Measurements from ENCODE around the gene ZNF23.
A peak's percentile ranks its signal among the peaks of the same experiment; 100 is the strongest.

ZNF23 gene

DNA sequence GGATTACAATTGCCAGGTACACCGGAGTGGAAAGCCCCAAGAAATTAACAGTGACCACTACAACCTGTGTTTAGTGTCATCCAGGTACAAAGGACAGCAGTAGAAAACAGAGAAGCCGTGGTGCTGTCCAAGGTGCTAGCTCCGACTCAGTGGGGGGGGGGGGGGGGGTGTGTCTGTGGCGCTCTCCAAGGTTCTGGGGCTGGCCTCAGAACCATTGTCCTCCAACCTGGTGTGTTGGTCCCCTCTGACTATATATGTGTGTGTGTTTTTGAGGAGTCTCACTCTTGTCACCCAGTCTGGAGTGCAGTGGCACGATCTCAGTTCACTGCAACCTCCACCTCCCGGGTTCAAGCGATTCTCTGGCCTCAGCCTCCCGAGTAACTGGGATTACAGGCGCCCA is 5.8 kb upstream of the ZNF23 start:
- peak; percentile 71 for DNase-seq (ENCODE audit: low spot score)

DNA sequence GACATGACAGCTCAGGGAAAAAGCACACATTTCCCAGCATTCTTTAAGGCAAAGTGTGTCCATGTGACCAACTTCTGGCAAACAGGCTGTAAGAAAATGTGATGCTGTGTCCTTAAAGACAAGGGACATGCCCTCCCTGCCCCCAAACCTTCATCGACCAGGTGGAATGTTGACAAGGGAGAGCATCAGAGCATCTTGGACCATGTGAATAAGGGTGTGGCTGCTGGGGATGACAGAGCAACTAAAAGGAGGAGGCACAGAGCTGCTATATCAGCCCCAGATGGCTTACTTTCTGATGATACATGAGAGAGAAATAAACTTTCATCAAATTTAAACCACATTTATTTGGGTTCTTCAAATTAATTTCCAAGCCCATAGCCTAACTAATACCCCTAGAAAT is 2.2 kb upstream of the ZNF23 start:
- no peak for DNase-seq (ENCODE audit: low spot score)

DNA sequence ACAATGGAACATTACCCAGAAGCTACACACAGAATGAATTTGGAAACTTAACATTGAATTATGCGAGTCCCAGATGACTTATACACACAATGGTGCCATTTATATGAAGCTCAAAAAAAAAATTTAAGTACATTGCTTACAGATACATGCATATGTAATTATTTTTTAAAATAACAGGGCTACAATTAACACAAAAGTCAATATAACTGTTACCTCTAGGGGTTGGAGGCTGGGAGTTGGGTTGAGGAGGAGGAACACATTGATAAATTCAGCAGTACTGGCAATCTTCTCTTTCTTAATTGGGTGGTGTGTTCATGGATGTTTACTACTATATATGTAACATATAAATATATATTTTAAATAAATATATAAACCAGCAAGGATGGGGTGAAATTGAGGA is 1.1 kb downstream of the ZNF23 start:
- DNase-seq (ENCODE audit: low spot score) = no peak

DNA sequence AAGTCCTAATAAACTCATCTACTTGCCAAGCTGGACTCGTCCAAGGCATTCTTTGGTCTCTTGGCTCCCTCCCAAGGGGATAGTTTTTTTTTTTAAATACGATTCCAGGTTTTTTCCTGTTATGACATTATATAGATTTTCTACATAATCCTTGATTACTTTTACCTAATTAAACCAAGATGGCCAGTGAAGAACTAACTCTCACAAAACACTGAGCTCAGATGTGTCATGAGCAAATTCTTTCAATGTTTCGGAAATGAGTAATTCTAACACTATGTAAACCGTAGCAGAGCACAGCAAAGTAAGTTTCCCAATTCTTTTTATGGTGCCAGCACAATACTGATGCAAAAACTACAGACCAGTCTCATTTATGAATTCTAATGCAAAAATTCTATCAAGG is 1.8 kb downstream of the ZNF23 start:
- DNase-seq (ENCODE audit: low spot score) = no peak

DNA sequence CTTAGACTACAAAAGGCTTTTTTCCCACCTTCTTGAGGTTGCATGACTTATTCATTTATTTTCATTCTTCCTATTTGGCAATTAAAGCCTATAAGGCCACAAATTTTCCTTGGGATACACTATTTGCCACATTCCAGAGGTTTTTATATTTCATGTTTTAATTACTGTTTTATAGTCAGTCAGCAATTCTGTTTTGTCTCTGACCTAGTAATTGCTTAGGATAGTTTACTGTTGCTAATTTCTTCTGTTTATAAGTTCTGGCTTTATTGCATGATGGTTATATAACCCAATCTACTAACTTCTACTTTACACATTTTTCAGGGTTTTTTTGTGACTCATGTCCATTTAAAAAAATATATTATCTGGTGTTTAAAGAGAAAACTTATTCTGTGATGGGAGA is 2.5 kb downstream of the ZNF23 start:
- no peak for DNase-seq (ENCODE audit: low spot score)

DNA sequence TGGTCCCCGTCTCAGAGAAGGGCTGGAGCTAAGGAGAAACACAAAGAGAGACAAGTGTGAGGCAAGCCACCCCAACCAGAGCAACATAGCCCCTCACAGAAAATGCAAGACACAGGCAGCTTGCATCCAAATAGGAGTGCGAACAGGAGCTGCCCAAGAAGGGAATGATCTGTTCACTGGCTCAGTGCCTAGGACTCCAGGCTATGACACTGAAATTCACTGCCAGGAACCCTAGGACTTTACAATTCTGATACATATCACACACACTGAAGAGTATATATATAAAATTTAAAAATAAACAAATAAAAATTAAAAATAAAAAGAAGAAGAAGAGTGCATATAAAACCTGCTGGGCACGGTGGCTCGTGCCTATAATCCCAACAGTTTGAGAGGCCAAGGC is 5.2 kb downstream of the ZNF23 start:
- no peak for DNase-seq (ENCODE audit: low spot score)

DNA sequence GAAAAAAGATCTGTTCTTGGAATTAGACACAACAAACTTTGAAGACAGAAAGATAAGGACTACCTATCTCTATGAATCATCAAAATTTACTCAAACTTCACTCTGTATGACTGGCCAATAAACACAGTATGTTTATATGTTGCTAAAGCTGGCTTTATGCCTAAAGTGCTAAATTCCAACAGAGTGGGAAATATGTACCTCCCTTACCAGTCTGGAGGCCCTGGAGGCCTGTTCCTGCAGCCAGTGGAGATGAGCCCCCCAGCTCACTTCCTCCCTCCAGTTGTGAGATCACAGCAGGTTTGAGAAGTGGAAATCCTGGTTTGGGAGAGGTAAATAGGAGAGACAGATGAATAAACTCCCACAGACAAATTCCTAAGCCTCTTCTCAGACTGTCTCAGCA is 9.0 kb downstream of the ZNF23 start:
- DNase-seq (ENCODE audit: low spot score) = no peak

DNA sequence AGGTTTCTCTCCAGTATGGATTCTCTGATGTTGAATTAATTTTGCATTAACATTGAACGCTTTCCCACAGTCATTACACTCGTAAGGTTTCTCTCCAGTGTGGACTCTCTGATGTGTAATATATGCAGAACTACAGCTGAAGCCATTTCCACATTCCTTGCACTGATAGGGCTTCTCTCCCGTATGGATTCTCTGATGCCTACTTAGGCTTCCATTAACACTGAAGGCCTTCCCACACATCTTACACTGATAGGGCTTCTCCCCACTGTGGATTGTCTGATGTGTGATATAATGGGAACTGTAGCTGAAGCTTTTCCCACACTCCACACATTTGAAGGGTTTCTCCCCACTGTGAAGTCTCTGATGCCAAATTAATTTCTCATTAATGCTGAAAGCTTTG is 13.0 kb downstream of the ZNF23 start:
- no peak for DNase-seq (ENCODE audit: low spot score)

DNA sequence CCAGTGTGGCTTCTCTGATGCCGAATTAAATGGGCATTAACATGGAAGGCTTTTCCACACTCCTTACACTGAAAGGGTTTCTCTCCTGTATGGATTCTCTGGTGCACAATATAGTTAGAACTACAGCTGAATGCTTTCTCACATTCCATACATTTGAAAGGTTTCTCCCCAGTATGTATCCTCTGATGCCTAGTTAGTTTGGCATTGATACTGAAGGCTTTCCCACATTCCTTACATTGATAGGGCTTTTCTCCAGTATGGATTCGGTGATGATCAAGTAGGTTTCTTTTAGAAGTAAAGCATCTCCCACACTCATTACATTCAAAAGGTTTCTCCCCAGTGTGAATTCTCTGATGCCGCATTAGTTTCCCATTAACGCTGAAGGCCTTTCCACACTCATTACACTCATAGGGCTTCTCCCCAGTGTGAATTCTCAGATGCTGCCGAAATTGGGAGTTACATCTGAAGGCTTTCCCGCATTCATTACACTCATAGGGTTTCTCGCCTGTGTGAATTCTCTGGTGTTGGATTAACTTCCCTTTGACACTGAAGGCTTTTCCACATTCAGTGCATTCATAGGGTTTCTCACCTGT is 13.7 kb downstream of the ZNF23 start:
- no peak for DNase-seq (ENCODE audit: low spot score)

DNA sequence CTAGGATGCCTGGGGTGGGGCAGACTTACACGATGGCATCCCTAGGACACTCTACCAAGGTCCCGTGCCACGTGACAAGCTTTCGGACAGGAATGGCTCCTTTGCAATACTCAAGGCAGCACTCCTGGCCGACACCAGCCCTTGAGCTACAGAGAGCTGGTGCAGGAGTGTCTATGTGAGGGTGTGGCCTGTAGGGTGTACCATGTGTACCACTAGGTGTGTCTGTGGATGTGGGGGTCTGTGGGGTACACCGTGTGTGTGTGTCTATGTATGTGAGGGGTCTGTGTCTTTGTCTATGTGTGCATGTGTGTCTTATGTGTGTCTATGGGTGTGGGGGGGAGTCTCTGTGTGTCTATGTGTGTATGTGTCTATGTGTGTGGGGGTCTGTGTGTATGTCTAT is 18.3 kb downstream of the ZNF23 start:
- DNase-seq (ENCODE audit: low spot score) = no peak

DNA sequence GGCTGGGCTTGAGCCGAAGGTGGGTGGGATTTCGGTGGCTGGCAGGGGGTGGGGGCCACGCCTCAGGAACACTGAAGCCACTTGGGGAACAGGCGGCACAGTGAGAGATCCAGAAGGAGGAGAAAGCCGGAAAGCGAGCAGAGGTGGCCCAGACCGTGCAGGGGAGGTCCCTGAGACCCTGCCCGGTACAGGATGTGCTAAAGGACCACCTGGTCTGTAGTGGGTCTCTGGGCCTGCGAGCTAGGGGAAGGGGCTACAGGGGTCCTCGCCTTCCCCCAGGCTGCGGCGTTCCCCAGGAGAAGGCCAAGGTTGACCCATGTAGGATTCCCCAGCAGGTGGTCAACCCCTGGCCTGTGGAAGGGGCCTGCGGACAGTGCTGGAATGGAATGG is 20.0 kb downstream of the ZNF23 start, which contains the start of gene TLE7:
Gene TLE7, minus strand, starts transcription at position 4 of the 390 bp plus-strand sequence. CDS start 8,730 bp downstream, outside the sequence.
- DNase-seq (ENCODE audit: low spot score) = no peak

DNA sequence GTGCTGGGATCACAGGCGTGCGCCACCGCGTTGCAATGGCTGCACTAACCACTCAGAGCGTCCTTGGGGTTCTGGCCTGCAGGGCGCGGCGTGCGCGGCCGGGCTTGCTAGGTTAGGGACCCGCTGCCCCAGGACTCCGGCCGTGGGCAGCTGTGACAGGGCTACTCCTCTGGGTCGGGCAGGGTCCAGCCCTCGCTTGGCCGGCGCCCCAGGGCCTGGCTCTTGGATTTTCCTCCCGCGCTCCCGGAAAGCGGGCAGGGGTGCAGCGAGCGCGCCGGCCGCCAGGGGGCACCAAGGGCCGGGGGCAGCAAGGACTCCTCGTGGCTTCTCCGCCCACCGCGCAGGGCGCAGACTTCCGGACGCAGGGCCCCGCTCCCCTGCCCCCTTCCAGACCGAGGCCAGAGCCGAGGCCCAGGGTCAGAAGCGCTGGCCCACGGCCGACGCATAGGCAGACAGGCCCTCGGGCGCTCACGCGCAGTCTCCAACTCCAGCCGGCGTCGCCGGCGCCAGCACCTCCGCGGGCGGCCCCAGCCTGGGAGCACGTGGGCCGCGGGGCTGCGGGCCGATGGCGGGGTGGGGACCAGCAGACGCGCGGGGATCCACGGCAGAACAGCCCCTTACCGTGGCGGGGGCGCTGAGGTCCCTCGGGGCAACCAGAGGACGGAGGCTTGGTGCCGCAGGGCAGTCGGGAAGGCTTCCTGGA is 20.5 kb downstream of the ZNF23 start:
- no peak for DNase-seq (ENCODE audit: low spot score)

DNA sequence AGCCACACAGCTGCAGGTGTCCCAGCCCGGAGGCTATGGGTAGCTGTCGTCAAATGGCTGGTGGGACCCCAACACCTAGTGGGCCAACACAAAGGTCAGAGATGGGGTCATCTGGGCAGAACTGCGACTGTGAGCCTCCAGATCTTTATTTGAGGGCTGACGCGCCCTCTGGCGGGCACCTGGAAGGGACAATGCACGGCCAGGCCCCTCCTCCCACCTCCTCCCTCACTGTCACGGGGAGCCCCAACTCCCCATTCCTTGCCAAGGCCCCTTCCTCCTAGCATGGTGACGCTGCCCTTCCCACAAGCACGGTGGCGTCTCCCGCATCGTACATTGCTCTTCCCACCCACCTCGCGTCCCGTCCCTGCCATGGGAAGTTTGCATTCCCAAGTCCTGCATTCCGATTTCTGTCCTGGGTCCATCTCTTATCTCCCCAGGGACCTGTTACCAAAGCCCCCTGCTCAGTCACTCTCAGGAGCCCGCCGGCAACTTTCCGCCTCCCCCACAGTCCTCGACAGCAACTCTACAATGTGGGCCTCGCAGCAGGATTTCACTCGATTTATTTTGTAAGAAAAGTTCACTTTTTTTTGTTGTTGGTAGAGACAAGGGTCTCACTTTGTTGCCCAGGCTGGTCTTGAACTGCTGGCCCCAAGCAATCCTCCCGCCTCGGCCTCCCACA is 21.2 kb downstream of the ZNF23 start:
- DNase-seq (ENCODE audit: low spot score) = no peak

DNA sequence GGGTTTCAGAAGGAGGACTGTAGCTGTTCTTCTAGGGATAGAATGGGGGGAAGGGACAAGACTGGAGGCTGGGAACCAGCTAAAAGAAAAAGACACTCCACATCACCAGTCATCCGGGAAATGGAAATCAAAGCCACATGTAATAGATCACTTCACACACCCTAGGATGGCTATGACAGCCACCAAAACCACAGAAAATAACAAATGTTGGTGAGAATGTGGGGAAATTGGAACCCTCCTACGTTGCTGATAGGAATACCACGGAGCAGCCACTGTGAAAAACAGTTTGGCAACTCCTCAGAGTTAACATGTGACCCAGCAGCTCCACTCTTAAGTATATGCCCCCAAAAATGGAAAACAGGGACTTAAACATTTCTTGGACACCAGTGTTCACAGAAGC is 22.5 kb downstream of the ZNF23 start:
- no peak for DNase-seq (ENCODE audit: low spot score)

DNA sequence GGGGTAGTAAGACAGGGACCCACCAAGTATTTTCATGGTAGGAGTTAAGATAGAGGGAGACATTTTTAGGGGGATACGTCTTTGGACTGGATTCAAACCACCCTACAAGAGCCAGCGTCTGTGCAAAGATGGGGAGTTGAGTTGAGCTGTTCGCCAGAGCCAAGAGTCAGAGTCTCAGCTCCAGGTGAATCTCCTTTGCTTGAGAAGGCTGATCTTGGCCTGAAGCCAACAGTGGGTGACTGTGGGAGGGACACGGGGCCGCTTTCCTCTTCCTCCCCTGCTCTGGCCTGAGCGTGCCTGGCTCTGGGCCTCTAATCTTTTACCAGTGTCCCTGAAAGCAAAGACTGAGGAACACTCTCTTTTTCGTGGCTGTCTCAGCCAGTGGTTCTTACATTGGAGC is 25.6 kb downstream of the ZNF23 start:
- no peak for DNase-seq (ENCODE audit: low spot score)

DNA sequence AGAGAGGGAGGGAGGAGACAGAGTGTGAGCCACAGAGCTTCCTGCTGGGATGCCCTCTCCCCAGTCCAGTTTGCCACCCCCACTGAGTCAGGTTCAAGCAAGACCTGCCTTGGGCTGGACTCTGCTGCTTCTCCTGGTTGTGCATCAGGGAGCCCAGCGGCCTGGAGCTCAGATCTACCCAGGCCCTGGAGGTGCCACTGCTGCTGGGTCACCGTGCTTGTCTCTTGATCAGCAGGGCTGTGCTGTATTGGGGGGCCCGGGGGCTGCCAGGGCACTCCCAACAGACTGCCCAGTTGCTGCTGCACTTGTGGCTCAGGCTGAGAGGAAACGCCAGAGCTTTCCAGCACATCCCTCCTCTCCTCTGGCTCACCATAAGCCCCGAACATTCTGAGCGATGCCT is 29.1 kb downstream of the ZNF23 start:
- DNase-seq (ENCODE audit: low spot score) = no peak

DNA sequence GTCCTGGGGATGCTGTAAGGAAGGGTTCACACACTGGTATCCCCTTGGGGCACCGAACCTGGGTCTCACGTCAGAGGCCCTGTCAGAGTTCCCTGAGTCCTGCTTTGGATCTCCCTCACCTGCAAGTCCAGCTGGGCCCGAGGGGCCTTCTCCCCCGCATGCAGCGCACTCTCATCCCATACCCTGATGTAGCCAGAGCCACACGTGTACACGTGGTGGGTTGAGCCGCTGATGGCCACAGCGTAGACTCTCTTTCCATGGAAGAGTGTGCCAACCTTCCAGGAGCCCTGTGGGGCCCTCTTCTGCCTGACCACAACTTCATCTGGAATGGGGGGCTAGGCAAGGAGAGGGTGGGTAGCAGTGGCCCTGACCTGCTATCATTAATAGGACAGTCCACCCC is 30.1 kb downstream of the ZNF23 start:
- DNase-seq (ENCODE audit: low spot score) = no peak

DNA sequence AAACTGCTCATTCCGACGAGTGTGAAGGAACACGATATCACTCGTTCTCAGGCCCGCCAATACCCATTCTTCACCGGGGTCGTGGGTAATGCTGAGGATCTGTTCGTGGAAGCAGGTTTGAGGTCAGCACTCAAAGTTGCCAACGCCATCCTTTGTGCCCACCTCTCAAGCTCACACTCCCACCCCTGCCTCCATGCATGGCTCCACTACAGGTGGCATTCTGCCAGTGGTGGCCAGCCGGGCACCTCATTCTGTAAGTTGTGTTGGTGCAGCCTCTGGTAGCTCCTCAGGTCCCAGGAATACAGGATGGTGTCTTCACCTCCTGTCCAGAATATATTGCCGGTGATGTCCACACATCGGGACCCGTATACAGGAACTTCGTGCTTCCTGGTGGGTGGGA is 30.9 kb downstream of the ZNF23 start:
- DNase-seq (ENCODE audit: low spot score) = no peak

DNA sequence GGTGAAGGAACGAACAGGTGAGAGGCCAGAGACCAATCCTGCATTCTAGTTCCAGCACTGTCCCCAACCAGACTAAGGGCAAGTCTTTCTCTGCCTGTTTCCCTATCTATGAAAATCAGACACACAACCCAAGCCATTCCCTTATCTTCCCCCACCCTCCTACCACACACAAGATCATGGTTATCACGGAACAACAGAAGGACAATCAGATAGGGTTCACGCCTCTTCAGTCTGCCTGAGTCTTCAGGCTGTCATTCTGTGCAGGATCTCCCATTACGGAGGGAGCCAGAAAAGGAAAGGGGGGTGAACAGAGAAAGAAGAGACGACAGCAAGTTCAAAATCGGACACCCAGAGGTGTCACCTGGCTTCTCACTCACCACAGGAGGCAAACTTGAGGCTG is 31.3 kb downstream of the ZNF23 start:
- no peak for DNase-seq (ENCODE audit: low spot score)

DNA sequence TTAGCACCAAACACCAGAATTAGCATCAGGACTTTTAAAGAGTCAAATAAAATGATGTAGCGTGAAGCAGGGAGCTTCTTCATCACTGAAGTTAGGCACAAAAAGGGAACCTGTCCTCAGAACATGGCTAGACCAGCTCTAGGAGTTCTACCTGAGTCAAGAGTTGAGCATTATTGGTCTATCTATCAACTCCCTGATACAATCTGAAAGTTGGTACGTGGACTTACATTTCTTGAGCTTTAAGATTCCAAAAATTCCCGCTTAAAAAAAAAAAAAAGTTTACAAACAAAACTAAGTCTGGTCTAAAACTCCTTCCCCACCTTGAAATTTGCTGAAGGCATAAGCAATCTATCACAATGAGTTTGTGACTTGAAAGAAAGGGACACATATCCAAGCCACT is 32.5 kb downstream of the ZNF23 start:
- no peak for DNase-seq (ENCODE audit: low spot score)

DNA sequence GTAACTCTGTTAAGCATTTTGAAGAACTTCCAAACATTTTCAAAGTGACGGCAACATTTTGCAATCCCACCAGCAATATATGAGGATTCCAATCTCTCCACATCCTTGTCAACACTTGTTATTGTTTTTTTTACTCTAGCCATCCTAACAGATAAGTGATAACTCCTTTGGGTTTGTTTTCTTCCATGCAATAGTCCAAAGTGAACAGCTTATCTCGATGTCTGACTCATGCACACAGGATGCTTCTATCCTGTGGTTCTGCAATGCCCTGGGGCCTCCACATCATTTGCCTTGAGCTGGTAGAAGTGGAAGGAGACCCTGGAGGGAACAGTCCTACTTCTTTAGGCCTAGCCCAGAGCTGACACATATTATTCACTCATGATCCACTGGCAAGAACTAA is 33.2 kb downstream of the ZNF23 start:
- no peak for DNase-seq (ENCODE audit: low spot score)

DNA sequence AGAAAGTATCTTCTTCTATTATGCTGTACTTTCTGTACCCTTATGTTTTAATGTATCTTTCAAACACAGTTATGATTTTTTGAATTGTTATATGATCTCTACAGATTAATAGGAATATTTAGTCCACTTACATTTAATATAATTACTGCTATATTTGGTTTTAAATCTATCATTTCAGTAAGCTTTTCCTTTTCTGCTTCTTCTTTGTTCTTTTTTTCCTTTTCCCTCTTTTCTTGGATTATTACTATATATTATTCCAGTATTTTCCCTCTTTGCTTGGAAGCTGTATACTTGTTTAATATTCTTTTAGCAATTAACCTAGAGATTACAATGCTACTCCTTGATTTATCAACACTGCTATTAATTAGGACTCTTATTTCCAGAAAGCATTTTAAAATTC is 33.7 kb downstream of the ZNF23 start:
- no peak for DNase-seq (ENCODE audit: low spot score)

DNA sequence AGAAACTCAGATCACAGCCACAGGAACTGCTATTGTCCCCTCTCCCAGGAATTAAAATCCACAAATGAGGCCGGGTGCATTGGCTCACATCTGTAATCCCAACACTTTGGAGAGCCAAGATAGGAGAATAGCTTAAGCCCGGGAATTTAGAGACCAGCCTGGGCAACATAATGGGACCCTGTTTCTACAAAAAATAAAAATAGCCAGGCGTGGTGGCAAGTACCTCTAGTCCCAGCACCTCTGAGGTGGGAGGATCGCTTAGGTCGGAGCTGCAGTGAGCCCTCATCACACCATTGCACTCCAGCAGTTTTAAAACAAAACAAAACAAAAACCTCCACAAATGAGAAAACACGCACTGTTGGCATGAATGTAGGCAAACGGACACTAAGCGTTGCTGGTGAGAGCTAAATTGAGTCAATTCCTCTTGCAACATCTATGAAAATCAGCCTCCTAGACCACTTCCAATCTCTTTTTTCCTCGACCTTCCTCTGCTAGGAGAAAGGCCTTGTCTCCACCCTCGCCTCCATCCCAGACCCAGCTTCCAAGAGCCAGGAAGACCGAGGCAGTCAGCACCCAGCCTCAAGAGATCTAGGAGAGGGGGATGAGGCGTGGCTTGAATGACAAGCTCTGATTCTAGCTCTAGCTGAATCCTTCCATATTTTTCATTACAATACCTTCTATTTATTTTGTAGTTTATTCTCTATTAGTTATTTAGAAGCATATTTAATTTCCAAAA is 35.0 kb downstream of the ZNF23 start:
- DNase-seq (ENCODE audit: low spot score) = no peak
